GM18519 (cell line): ENCODE results near the gene CDK5R1.
"Not testable (repeated sequence)": the region's sequence is repeated elsewhere in the genome, so short reads cannot be mapped to it uniquely, and the experiment has no call there.

ENCODE experiments used
- ATAC-seq: cut with Tn5 transposase; IDR thresholded peaks from one replicate; pipeline ENCODE4 v1.9.1; 2021; ENCODE audit warnings: mild to moderate bottlenecking, moderate library complexity; ENCODE audit not compliant: unreplicated experiment, low FRiP score

Gene CDK5R1

DNA sequence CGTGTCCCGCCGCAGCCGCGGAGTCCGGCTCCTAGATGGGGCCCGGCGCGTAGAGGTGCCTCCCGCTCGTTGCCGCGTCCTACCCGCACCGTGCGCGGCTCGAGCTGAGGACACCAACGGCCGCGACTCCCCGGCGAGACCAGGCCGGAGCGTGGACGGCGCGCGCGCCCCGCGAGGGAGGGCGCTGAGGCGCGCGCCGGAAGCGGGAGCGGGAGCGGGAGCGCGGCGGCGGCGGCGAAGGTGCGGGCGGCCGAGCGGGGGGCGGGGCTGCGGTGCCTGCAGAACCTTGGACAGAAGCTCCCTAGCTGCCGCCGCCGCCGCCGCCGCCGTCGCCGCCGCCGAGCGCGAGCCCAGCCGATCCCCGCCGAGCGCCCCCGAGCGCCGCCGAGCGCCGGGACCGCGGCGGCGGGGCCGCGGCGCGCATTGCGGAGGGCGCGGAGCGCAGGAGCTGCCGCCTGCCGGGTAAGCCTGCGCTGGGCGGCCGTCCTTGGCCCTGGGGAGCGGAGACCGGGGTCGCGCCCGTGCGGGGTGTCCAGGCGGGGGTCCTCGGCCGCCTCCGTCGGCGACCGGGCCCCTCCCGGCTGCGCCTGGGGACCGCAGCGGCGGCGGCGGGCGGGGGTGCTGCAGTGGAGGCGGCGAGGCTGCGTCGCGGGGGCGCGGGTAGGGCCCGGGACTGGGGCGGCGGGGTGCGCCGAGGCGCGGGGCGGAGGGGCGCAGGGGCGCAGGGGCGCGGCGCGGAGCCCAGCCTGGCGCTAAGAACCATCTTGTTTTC, at the start of gene CDK5R1:
CDK5R1 (plus strand) TSS at position 293 of the 772 bp plus-strand sequence. CDS start 628 bp downstream, outside the sequence.
- peak; percentile 29 for ATAC-seq

DNA sequence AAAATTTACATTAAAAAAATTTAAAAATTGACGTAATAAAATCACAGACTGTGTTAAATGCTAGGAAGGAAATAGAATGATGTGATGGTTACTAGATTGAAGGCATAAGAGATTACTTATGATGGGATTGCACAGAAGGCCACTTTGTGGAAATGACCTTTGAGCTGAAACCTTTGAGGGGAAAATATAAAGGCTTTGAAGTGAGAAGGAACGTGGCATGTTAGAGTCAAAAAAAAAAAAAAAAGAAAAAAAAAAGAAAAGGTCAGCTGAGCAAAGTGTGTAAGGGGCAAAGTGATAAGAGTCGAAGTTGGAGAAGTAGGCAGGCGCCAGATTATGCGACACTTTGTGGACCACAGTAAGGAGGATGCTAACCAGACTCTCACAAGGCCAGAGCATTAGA, 46.1 kb upstream of the CDK5R1 start:
- no peak for ATAC-seq

DNA sequence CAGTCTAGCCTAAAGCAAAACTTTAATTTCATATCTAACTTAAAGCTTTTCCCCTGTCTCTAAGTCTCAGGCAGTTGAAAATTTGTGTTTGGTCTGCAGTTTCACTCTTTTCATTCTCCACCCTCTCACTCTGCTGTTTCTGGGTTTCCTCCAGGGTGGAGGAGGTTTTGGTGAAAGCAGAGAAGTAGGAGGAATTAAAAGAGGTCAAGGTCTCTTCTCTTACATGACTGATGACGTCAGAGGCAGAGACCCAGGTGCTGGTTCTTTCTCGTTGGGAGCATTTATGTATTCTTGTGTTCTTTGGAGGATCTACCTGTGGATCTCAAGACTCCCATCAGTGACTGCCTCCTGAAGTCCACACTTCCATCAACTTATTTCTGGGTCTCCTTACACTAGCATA, 44.9 kb upstream of the CDK5R1 start:
- ATAC-seq, result no peak

DNA sequence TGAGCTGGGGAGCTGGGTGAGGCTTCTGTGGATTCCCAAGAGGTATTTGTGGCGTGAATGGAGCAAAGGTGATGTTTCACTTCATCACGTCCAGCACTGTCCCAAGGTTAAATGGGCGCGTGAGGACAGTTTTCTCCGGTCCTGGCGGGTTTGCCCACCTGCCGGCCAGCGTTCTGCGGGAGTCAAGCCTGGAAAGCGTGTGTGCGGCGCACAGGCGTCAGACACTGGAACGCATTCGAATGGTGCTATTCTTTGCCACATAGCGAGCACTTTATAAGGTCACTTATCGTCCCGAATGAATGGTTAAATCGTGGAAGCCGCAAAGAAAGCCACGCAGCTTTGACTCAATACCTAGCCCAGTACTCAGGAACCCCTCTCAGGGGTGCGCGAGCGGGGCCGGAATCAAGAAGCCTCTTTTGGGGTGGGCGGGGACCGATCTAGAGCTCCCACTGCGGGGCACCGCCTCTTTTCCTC, 42.9 kb upstream of the CDK5R1 start:
- no peak for ATAC-seq

DNA sequence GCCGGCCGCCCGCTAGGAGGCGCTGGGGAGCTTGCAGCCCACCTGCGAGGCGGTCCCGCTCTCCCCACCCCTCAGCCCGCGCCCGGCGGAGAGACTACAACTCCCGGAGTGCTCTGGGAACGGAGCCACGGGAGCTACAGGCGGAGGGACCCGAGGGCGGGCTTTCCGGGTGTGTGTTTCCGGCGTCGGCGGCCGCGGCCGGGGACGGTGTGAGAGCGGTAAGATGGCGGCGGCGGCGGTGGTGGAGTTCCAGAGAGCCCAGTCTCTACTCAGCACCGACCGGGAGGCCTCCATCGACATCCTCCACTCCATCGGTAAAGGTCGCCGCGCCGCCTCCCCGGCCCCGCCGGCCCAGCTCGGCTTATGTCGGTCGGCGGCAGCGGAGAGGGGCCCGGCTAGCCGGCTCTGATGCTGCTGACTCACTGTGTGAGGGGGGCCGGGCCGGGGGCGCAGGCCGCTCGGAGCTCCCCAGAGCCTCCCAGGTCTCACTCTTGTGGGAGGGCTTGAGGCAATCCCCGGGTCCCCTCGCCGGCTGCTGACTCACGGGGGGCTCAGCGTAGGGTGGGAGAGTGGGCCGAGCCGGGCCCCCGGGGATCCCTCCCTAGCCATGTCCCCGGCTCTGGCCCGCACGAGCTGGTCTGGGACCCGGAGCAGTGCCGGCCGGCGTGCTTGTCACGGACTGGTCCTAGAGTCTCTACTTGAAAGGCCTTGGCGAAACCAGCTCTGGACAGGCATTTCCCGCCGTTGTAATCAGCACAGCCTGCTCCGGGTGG, 42.3 kb upstream of the CDK5R1 start, which contains the start of gene PSMD11:
PSMD11 (plus strand) TSS at position 210 of the 773 bp plus-strand sequence; CDS start at position 224, 14 bp downstream.
- ATAC-seq, result peak; percentile 82

DNA sequence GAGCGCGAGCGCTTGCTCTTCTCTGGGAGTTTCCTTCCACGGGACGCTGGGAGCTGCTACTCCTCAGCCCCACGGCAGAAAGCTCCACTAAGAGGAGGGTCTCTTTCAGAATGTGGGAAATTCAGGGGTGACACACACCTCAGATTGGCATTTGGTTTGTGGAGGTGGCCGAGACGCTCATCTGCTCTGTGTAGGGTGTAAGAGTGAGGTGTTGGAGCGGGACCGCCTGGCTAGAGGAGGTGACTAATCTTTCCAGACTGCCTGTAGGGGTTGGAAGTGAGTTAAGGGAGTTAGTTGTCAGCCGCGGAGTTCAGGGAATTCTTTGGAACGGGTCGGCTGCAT, 41.7 kb upstream of the CDK5R1 start:
- no peak for ATAC-seq

DNA sequence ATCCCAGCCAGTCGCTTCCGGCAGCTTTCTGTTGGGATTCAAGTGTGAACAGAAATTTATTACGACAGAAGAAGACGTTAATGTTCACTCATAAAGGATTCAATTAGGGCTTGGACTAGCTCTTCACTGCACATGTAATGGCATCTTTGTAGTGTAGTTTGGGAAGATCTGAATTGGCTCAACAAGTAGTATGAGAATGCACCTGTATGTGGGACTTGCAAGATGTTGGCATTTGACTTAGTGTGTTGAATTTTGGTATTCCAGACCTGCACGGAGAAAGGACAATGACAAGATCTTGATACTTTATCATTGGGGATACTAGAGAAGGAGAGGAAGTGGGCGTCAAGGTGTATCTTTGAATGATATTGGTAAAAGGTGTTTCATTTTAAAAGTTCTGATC, 41.3 kb upstream of the CDK5R1 start:
- no peak for ATAC-seq

DNA sequence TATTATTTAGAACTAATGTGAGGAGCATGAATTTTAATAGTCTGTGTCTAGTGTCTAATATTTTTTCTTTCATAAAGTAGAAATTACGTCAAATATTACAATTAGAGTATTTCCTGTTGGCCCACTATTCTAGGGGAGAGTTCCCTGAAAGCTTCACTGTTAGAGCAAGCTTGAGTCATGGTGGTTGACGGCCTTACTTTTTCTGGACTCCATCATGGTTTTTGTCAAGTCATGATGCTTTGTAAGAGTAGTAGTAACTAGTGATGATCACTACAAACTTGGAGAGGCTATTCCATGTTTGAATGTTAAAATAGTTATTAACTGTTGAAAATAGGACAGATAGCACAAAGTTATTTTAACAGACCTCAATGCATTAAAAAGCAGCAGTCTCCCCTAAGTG, 40.8 kb upstream of the CDK5R1 start:
- no peak for ATAC-seq

DNA sequence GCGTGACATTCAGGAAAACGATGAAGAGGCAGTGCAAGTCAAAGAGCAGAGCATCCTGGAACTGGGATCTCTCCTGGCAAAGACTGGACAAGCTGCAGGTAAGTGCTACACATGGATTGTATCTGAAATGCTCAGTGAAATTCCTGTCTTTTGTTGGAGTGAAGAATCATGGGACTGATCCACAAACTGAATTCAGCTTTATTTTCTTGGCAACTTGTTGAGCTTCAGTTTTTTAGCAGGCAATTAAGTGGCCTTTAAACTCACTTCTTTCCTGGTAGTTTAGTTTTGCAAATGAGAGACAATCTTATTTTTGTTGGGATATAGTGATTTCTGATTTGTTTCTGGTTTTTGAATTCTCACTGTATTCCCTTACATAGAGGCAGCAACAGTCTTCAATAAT, 39.8 kb upstream of the CDK5R1 start:
- no peak for ATAC-seq

DNA sequence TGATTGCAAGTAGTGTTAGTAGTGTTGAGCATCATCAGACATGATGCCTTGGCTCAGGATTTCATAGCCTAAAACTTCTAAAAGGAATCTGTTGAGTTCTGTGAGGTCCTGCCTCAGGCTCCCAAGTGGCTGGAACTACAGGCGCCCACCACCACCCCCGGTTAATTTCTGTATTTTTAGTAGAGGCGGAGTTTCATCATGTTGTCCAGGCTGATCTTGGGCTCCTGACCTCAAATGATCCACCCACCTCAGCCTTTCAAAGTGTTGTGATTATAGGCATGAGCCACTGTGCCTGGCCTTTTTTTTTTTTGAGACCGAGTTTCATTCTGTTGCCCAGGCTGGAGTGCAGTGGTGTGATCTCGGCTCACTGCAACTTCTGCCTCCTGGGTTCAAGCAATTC, 36.8 kb upstream of the CDK5R1 start:
- no peak for ATAC-seq

DNA sequence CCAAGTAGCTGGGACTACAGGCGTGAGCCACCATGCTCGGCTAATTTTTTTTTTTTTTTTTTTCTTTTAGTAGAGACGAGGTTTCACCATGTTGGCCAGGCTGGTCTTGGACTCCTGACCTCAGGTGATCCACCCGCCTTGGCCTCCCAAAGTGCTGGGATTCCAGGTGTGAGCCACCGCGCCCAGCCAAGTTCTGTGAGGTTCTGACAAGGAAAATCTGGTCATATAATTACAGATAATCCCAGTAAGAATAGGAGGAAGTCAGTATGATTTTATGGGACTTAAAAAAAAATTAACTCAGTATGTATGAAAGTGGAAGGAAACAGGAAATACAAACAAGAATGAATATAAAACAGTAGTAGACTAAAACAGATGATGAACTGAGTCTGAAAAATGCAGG, 36.4 kb upstream of the CDK5R1 start:
- not testable (repeated sequence) for ATAC-seq

DNA sequence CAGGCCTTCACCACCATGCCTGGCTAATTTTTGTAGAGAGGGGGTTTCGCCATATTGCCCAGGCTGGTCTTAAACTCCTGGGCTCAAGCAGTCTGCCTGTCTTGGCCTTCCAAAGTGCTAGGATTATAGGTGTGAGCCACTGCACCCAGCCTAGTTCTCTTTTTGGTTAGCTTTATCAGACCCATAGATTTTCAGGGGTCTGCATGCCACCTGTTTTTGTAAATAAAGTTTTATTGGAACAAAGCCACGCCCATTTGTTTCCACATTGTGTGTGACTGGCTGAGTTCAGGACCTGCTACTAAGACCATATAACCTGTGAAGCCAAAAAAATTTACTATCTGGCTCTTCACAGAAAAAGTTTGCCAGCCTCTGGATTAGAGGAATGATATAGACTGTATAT, 34.9 kb upstream of the CDK5R1 start:
- no peak for ATAC-seq

DNA sequence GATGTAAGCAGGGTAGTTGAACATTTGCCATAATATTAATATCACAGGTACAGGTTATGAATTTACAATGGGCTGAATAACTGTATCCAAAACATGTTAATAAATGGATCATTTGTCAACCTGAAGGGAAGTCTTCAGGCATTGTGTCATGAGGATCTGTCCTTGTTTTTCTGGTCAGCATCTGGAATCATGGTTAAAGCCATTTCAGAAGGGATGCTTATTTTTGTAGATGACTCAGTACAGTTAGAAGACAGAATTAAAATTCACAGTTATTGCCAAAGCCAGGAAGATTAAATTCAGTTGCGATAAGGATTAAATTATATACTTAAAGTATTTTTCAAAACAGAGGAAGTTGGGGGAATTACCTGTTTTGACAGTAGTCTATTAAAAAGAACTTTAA, 34.5 kb upstream of the CDK5R1 start:
- no peak for ATAC-seq

DNA sequence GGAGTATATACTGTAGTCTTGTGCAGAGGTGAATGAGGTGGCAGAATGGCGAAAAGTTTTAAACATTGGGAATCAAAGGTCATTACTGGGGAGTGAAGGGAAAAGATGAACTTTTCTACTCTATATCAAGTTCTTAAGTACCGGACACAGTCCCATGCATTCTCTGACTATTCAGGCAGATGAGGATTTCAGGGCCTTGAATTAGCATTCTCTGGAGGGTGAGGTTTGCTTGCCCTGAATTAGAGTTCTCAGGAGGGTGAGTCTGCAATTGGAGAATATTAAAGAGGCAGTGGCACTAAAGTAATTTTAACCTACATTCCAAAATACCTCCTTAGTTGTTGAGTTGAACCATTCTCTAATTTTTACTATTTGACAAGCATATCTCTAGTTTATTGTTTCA, 33.4 kb upstream of the CDK5R1 start:
- ATAC-seq, result no peak

DNA sequence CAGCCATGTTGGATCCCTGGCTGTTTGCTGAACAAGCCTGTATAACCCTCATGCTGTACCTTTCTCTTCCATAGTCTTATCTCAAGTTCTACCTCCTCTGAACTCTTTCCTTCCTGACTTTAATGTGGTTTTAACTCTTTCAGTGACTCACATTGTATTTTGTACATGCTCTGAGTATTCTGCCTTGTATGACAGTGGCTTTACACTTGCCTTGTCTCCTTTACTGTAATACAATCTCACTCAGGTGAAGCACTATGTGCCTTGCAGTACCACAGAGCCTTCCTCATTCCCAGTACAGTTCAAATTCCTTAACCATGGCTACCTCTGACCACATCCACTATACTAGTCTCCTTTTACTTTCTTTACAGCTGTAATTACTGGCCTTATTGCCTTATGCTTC, 28.4 kb upstream of the CDK5R1 start:
- ATAC-seq, result no peak

DNA sequence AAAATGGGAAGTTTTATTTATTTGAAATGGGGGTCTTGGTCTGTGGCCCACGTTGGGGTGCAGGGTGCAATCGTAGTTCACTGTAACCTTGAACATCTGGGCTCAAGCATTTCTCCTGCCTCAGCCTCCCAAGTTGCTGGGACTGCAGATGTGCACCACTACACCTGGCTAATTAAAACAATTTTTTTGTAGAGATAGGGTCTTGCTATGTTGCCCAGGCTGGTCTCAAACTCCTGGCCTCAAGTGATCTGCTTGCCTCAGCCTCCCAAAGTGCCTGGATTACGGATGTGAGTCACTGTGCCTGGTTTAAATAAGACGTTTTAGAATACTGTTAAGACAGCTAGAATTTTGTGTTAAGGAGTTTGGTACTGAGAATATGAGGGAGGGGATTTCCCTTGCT, 26.7 kb upstream of the CDK5R1 start:
- no peak for ATAC-seq

DNA sequence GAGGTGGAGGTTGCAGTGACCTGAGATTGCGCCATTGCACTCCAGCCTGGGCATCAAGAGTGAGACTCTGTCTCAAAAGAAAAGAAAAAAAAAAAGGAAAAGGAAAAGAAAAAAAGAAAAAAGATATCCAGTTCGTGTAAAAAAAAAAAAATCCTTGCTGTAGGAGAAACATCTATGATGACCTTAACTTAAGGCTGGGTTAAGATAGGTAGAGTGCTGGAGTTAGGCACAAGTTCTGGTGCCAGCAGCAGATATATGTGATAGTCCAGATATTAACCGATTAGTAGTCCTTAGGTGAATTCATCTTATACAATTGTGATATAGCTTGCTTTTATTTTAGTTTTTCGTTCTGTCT, 25.3 kb upstream of the CDK5R1 start:
- no peak for ATAC-seq

DNA sequence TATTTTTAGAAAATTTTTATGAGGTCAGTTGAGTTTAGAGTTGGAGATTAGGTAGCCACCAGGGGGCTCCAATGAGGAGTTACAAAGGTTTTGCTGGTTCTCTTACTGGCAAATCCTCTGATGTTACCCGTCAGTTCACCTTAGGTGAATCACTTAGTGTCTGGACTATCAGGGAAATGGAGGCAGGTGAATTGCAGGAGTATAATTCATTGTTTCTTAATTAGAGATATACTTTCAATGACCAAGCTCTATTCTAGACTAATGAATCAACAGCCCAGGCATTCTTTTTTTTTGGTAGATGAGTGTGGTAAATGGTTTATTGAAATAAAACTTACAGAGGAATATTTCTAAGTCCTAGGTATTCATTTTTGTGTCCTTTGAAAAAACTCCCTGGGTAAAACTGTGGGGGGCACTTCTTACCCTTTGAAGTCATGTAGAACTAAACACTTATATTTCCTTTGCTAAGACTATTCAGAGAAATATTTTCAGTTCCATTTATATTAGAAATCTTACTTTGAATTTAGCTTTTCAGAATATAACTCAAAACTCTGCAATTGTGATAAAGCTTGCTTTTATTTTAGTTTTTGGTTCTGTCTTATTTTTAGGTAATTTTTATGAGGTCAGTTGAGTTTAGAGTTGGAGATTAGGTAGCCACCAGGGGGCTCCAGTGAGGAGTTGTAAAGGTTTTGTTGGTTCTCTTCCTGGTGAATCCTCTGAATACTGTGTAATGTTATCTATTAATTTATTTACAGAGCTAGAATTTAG, 24.8 kb upstream of the CDK5R1 start:
- ATAC-seq, result no peak

DNA sequence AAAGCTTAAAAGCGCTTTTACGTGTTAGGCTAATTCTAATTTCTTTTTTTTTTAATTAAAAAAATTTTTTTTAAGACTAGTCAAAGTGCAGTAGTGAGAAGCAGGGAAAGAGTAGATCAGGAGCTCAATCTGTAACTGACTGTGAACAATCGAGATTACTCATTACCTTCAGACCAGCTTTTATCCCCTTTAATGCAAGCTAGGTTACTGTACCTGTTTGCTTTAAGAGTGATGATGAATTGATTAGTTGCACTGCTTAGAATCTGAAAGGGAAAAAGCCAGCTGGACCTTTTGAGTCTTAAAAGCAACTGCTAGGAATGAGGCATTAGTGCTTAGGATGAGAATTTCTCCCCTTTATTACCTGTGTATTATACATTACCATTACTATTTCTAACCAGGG, 23.5 kb upstream of the CDK5R1 start:
- no peak for ATAC-seq

DNA sequence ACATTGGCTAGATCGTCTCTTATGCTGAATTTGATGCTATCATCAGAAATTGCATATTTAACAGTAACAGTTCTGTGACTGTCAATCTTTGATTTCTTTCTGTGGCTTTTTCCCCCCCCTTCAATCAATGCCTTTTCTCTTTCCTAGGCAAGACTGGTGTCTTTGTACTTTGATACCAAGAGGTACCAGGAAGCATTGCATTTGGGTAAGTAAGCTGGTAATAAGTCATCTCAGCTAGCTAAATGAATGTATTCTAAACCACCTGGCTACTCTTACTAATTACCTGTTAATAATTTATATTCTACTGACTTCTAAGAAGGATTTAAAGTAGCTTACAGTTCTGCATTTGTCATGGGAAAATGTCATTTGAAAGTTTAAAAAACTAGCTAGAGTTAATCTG, 22.4 kb upstream of the CDK5R1 start:
- no peak for ATAC-seq

DNA sequence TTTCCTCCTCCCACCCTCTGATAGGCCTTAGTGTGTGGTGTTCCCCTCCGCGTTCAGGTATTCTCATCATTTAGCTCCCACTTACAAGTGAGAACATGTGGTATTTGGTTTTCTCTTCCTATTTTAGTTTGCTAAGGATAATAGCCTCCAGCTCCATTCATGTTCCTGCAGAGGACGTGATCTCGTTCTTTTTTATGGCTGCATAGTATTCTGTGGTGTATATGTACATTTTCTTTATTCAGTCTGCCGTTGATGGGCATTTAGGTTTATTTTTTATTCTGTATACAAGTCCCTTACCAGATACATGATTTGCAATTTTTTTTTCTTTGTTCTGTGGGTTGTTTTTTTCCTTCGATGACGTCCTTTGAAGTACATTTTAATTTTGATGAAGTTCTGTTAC, 18.8 kb upstream of the CDK5R1 start:
- ATAC-seq, result no peak
